T-helper 9 cell (primary cell): ENCODE results near the gene SULT1A1.

Experiments
- DNase-seq: peaks from one replicate; pipeline ENCODE4 v3.0.0-alpha.2; 2020

The SULT1A1 gene

DNA sequence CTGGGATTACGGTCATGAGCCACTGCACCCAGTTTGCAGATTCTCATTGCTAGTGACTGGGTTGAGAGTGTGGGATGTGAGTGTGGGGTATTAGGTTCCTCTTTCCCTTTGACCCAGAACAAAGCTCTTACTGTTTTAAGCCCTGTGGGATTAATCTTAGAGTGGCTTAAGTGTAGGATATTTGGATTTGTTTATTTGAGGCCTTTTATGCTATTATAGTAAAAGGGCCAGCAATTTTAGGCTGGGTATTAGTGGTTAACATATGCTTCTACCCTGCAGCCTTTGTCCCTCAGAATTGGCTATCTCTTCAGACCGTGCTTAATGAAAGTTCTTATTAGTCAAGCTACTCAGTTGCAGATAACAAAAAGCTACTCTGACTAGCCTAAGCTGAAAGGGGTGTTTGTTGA, 52.9 kb downstream of the SULT1A1 start:
- no peak for DNase-seq

DNA sequence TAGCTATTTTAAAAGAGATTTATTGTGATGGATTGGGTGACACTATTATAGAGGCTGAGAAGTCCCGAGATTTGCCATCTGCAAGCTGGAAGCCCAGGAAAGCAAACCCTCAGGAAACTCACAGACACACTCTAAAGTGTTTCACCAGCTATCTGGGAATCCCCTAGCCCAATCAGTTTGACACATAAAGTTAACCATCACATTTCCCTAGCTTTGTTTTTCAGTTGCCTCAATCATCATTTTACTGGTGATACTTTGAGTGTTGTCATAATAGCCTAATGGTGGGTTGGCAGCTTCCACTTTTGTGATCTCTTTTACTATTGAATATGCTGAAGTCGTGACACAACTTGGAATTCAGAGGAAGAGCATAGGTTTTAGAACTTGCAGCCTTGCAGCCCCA, 54.3 kb downstream of the SULT1A1 start:
- DNase-seq: no peak
